Mesenchymal stem cell (in vitro differentiated cells and primary cell): ENCODE measurements around the gene CYTH1.
A peak's percentile ranks its signal among the peaks of the same experiment; 100 is the strongest.

ENCODE experiments used
- DNase-seq: peaks from one replicate; pipeline ENCODE4 v3.0.0-alpha.2; 2013
- H2AFZ ChIP-seq: one replicate; pipeline ENCODE4 v1.6.1; 2013; ENCODE audit warnings: low read depth, mild to moderate bottlenecking, control low read depth, inconsistent platforms, low read length, moderate library complexity
- H2AK5ac ChIP-seq: 2 replicates; pipeline ENCODE4 v1.6.1; 2013; ENCODE audit warnings: low read length, moderate library complexity, mild to moderate bottlenecking, inconsistent platforms; ENCODE audit not compliant: severe bottlenecking
- H2BK120ac ChIP-seq: one replicate; pipeline ENCODE4 v1.6.1; 2013; ENCODE audit warnings: low read depth, mild to moderate bottlenecking, inconsistent platforms, low read length, moderate library complexity
- H2BK12ac ChIP-seq, 2 experiments: one replicate each; pipeline ENCODE4 v1.6.1; 2013; ENCODE audit warnings: inconsistent platforms in 2 of 2, low read length in 2 of 2, mild to moderate bottlenecking in 2 of 2, moderate library complexity in 2 of 2, control low read depth in 1 of 2
- H2BK15ac ChIP-seq: one replicate; pipeline ENCODE4 v1.6.1; 2013; ENCODE audit warnings: mild to moderate bottlenecking, low read depth, inconsistent platforms; ENCODE audit not compliant: poor library complexity, severe bottlenecking
- H2BK5ac ChIP-seq: 2 replicates; pipeline ENCODE4 v1.6.1; 2013; ENCODE audit warnings: low read depth, mild to moderate bottlenecking, low read length, control low read depth, inconsistent platforms; ENCODE audit not compliant: poor library complexity, severe bottlenecking
- H3K14ac ChIP-seq, 2 experiments: one replicate each; pipeline ENCODE4 v1.6.1; 2013; ENCODE audit warnings: inconsistent platforms in 2 of 2, low read length in 2 of 2, control low read depth in 1 of 2, mild to moderate bottlenecking in 1 of 2, moderate library complexity in 1 of 2
- H3K18ac ChIP-seq, 2 experiments: one replicate each; pipeline ENCODE4 v1.6.1; 2013; ENCODE audit warnings: inconsistent platforms in 2 of 2, low read length in 2 of 2, control low read depth in 1 of 2, low read depth in 1 of 2, mild to moderate bottlenecking in 1 of 2
- H3K23ac ChIP-seq, 2 experiments: one replicate each; pipeline ENCODE4 v1.6.1; 2013; ENCODE audit warnings: inconsistent platforms in 2 of 2, low read length in 2 of 2, mild to moderate bottlenecking in 2 of 2, moderate library complexity in 2 of 2, control low read depth in 1 of 2
- H3K27ac ChIP-seq: 2 replicates; pipeline ENCODE4 v1.5.1; 2013; ENCODE audit warnings: mild to moderate bottlenecking, moderate library complexity, low read length, control low read depth, inconsistent platforms; ENCODE audit not compliant: poor library complexity, severe bottlenecking
- H3K27me3 ChIP-seq, 2 experiments: 2 replicates each; pipeline versions ENCODE4 v1.6.1 to v1.7.0; 2013; ENCODE audit warnings: low read length in 2 of 2, mild to moderate bottlenecking in 2 of 2, moderate library complexity in 2 of 2, control low read depth in 1 of 2, inconsistent platforms in 1 of 2; ENCODE audit not compliant: control insufficient read depth in 1 of 2, insufficient read depth in 1 of 2
- H3K36me3 ChIP-seq, 2 experiments: 2 replicates each; pipeline versions ENCODE4 v1.6.1 to v1.7.0; 2013; ENCODE audit warnings: low read length in 2 of 2, control low read depth in 1 of 2, inconsistent platforms in 1 of 2, low read depth in 1 of 2, mild to moderate bottlenecking in 1 of 2; ENCODE audit not compliant: insufficient read depth in 2 of 2, control insufficient read depth in 1 of 2
- H3K4ac ChIP-seq, 2 experiments: one replicate each; pipeline ENCODE4 v1.6.1; 2013; ENCODE audit warnings: inconsistent platforms in 2 of 2, low read length in 2 of 2, mild to moderate bottlenecking in 2 of 2, moderate library complexity in 2 of 2, control low read depth in 1 of 2, low read depth in 1 of 2
- H3K4me1 ChIP-seq: 2 replicates; pipeline ENCODE4 v1.6.1; 2013; ENCODE audit warnings: low read depth, low read length, control low read depth; ENCODE audit not compliant: control insufficient read depth, insufficient read depth
- H3K4me2 ChIP-seq: 2 replicates; pipeline ENCODE4 v1.6.1; 2013; ENCODE audit warnings: low read length, mild to moderate bottlenecking, inconsistent platforms; ENCODE audit not compliant: poor library complexity, severe bottlenecking
- H3K4me3 ChIP-seq, 2 experiments: 2 replicates each; pipeline versions ENCODE4 v1.5.1 to v1.7.0; 2013; ENCODE audit warnings: low read length in 2 of 2, mild to moderate bottlenecking in 2 of 2, control low read depth in 1 of 2, low read depth in 1 of 2; ENCODE audit not compliant: insufficient read depth in 1 of 2
- H3K79me1 ChIP-seq: replicated peaks from 2 replicates; pipeline ENCODE4 v1.6.1; 2013; ENCODE audit warnings: mild to moderate bottlenecking, control low read depth, low read length, inconsistent platforms; ENCODE audit not compliant: poor library complexity, severe bottlenecking
- H3K9ac ChIP-seq: 2 replicates; pipeline ENCODE4 v1.7.0; 2013; ENCODE audit warnings: mild to moderate bottlenecking, low read length, moderate library complexity
- H3K9me3 ChIP-seq: 2 replicates; pipeline ENCODE4 v1.7.0; 2013; ENCODE audit warnings: mild to moderate bottlenecking, low read length; ENCODE audit not compliant: control insufficient read depth
- H4K8ac ChIP-seq: one replicate; pipeline ENCODE4 v1.6.1; 2013; ENCODE audit warnings: inconsistent platforms, mild to moderate bottlenecking, low read length, moderate library complexity
- H4K91ac ChIP-seq: one replicate; pipeline ENCODE4 v1.6.1; 2013; ENCODE audit warnings: mild to moderate bottlenecking, low read length, inconsistent platforms
- WGBS: methylation state at CpG from one replicate; pipeline ENCODE4 v1.1.7; 2013; ENCODE audit warnings: mixed read lengths; 5-methylcytosine and 5-hydroxymethylcytosine counted together

The CYTH1 gene

GRCh38 chr17:78784352-78784751, 2.3 kb upstream of the CYTH1 start:
- Histone ChIP-seq H3K23ac (no peak overlapping the region), H2BK5ac (no peak overlapping the region), H2BK12ac (no peak overlapping the region), H3K27me3 (no peaks in the 10 kb centered on the region), H3K4me2 (no peak overlapping the region), H3K18ac (no peak overlapping the region), H4K91ac (no peak overlapping the region), H3K79me1 (peaks cover 2% of the 10 kb centered on the region), H3K14ac (no peak overlapping the region), H2AK5ac (no peak overlapping the region), H3K4me3 (no peak overlapping the region), H3K4ac (no peak overlapping the region), H2BK15ac (no peak overlapping the region), H3K36me3 (peaks cover 11 to 14% of the 10 kb centered on the region in 2 experiments), H4K8ac (no peak overlapping the region), H3K27ac (no peak overlapping the region), H3K9ac (no peak overlapping the region), H2AFZ (no peak overlapping the region), H3K9me3 (no peaks in the 10 kb centered on the region), H3K4me1 (peaks cover 6% of the 10 kb centered on the region), H2BK120ac (no peak overlapping the region)
- WGBS: 98% methylated on average over 5 of the region's 6 CpGs
- DNase-seq: no peak

GRCh38 chr17:78783711-78784324, 1.7 kb upstream of the CYTH1 start:
- no peak overlapping the region for H3K4ac ChIP-seq
- peaks cover 8 to 14% of the 10 kb centered on the region in 2 experiments for H3K36me3 ChIP-seq
- peak overlapping the region in 1 of 2 experiments; percentile 32 for H2BK12ac ChIP-seq
- no peak overlapping the region for H3K23ac ChIP-seq
- peaks cover 6% of the 10 kb centered on the region for H3K4me1 ChIP-seq
- 78% methylated on average over 6 of the region's 7 CpGs for WGBS
- no peak overlapping the region for H3K27ac ChIP-seq
- no peak overlapping the region for H2AK5ac ChIP-seq
- H4K91ac ChIP-seq: no peak overlapping the region
- no peak overlapping the region for H3K4me3 ChIP-seq
- H2BK15ac ChIP-seq: no peak overlapping the region
- H3K79me1 ChIP-seq: peaks cover 2% of the 10 kb centered on the region
- no peak for DNase-seq
- no peak overlapping the region for H2BK120ac ChIP-seq
- H2BK5ac ChIP-seq: no peak overlapping the region
- no peaks in the 10 kb centered on the region for H3K27me3 ChIP-seq
- H3K9me3 ChIP-seq: no peaks in the 10 kb centered on the region
- H3K18ac ChIP-seq: no peak overlapping the region
- no peak overlapping the region for H3K14ac ChIP-seq
- H2AFZ ChIP-seq: no peak overlapping the region
- H3K9ac ChIP-seq: no peak overlapping the region
- H3K4me2 ChIP-seq: no peak overlapping the region
- H4K8ac ChIP-seq: no peak overlapping the region

GRCh38 chr17:78781104-78781892, 775 bp downstream of the CYTH1 start:
- no peak overlapping the region for H2AK5ac ChIP-seq
- peak overlapping the region; percentile 92 for H2BK120ac ChIP-seq
- peak overlapping the region; percentile 90 for H3K4me2 ChIP-seq
- H3K27me3 ChIP-seq: no peaks in the 10 kb centered on the region
- peaks cover 6% of the 10 kb centered on the region for H3K4me1 ChIP-seq
- DNase-seq: peak; percentile 43
- H2BK15ac ChIP-seq: peak overlapping the region; percentile 83
- peak overlapping the region; percentile 94 to 96 for H3K18ac ChIP-seq
- H3K4ac ChIP-seq: peak overlapping the region in 1 of 2 experiments; percentile 94
- peak overlapping the region; percentile 89 for H3K9ac ChIP-seq
- peaks cover 3% of the 10 kb centered on the region for H3K79me1 ChIP-seq
- H4K8ac ChIP-seq: peak overlapping the region; percentile 69
- peak overlapping the region; percentile 77 to 98 for H3K4me3 ChIP-seq
- no peaks in the 10 kb centered on the region for H3K36me3 ChIP-seq
- no peaks in the 10 kb centered on the region for H3K9me3 ChIP-seq
- H2BK5ac ChIP-seq: peak overlapping the region; percentile 73
- H2BK12ac ChIP-seq: no peak overlapping the region
- peak overlapping the region in 1 of 2 experiments; percentile 46 for H3K23ac ChIP-seq
- H3K27ac ChIP-seq: no peak overlapping the region
- H4K91ac ChIP-seq: peak overlapping the region; percentile 61
- H2AFZ ChIP-seq: no peak overlapping the region
- H3K14ac ChIP-seq: peak overlapping the region; percentile 36 to 63
- 8% methylated on average over 46 of the region's 68 CpGs for WGBS

- H3K4me1 ChIP-seq: peaks cover 6% of the 10 kb centered on the region
- no peak overlapping the region for H4K91ac ChIP-seq
- no peaks in the 10 kb centered on the region for H3K27me3 ChIP-seq
- H3K36me3 ChIP-seq: no peaks in the 10 kb centered on the region
- no peak overlapping the region for H2BK15ac ChIP-seq
- H3K27ac ChIP-seq: no peak overlapping the region
- H4K8ac ChIP-seq: peak overlapping the region; percentile 54
- H2BK12ac ChIP-seq: no peak overlapping the region
- no peak overlapping the region for H3K23ac ChIP-seq
- peaks cover 3% of the 10 kb centered on the region for H3K79me1 ChIP-seq
- H3K4me3 ChIP-seq: peak overlapping the region in 1 of 2 experiments; percentile 31
- H3K18ac ChIP-seq: no peak overlapping the region
- H3K9me3 ChIP-seq: no peaks in the 10 kb centered on the region
- WGBS: 100% methylated on average over 2 of the region's 6 CpGs
- H2AFZ ChIP-seq: no peak overlapping the region
- H3K14ac ChIP-seq: no peak overlapping the region
- peak overlapping the region; percentile 89 for H3K9ac ChIP-seq
- no peak overlapping the region for H2BK120ac ChIP-seq
- no peak overlapping the region for H3K4ac ChIP-seq
- peak overlapping the region; percentile 58 for H2AK5ac ChIP-seq
- H3K4me2 ChIP-seq: peak overlapping the region; percentile 55
- DNase-seq: no peak
- no peak overlapping the region for H2BK5ac ChIP-seq
These were observed 1.7 kb downstream of the CYTH1 start for GRCh38 chr17:78780335-78780734.
